Right lobe of liver (tissue), 6 donors: ENCODE results near the gene TAPBP. TPM values are rescaled to one million over a fixed set of nuclear protein-coding genes. Genes with fewer than 3 reads are reported as not detected.
"Not testable (repeated sequence)": the region's sequence is repeated elsewhere in the genome, so short reads cannot be mapped to it uniquely, and the experiment has no call there.

ENCODE experiments used
- ATAC-seq, 4 donors: fragments of 200-7000 bp; cut with Tn5 transposase; one replicate each; pipeline ENCODE4 v1.9.1; 2020; ENCODE audit warnings: mild to moderate bottlenecking in 4 of 4, moderate library complexity in 4 of 4
- DNase-seq, 3 donors: peaks; one replicate each; pipeline ENCODE4 v3.0.0-alpha.2; 2020
- H3K27ac ChIP-seq, 3 donors: fragments of 200-600 bp; one replicate each; pipeline ENCODE4 v1.8.0; 2022
- H3K27me3 ChIP-seq, 2 donors: fragments of 200-600 bp; one replicate each; pipeline ENCODE4 v1.8.0; 2022
- H3K36me3 ChIP-seq, 4 donors: fragments of 200-600 bp; sonication (generic) in 1 of 4; one replicate each; pipeline versions ENCODE4 v1.5.1 to v1.8.0; 2017 to 2022; ENCODE audit warnings: control low read depth in 1 of 4
- H3K4me1 ChIP-seq, 4 donors: fragments of 200-600 bp; sonication (generic) in 1 of 4; one replicate each; pipeline versions ENCODE4 v1.5.1 to v1.8.0; 2017 to 2022; ENCODE audit warnings: control low read depth in 1 of 4
- H3K4me3 ChIP-seq, 3 donors: fragments of 200-600 bp; one replicate each; pipeline ENCODE4 v1.8.0; 2022
- H3K9me3 ChIP-seq, 4 donors: fragments of 200-600 bp; sonication (generic) in 1 of 4; one replicate each; pipeline versions ENCODE4 v1.5.1 to v1.8.0; 2017 to 2022; ENCODE audit warnings: control low read depth in 1 of 4
- POLR2A ChIP-seq: fragments of 450-650 bp; IDR thresholded peaks from one replicate; pipeline ENCODE4 v1.6.1; 2017; ENCODE audit warnings: antibody characterized with exemption, mild to moderate bottlenecking
- WGBS: methylation state at CpG from one replicate; pipeline ENCODE4 v1.1.6; 2018; ENCODE audit warnings: low coverage, low lambda C conversion rate; ENCODE audit not compliant: insufficient coverage; ENCODE audit errors: missing lambda C conversion rate; 5-methylcytosine and 5-hydroxymethylcytosine counted together
- intact Hi-C, 2 donors: fragments of 100-400 bp; cut with DNase I; formaldehyde crosslinking; loops; one replicate each; pipeline versions ENCODE4 v1.11.2 to v1.14.1; 2022
- long read RNA-seq: library from polyadenylated mRNA; unstranded; transcript quantifications from one replicate; pipeline ENCODE4 v2.0.0, GENCODE V29; 2019
- total RNA-seq, 6 experiments: library from RNA; depleted of rRNA in 2 of 6; stranded (reverse); fragments of >200 nt in 2 of 6; fragmentation: NEBNext Ultra II Directional in 3 of 6; extraction: Animal tissue kit (Norgen Biotek cat#: 25700) in 3 of 6; gene quantifications; one replicate each; pipeline versions ENCODE4 v1.1.0 to v1.2.4, GENCODE V29; 2016 to 2023
- TF ChIP-seq, protein P1 (sequence below), 4 donors: fragments of 200-600 bp in 3 of 4; fragments of 450-650 bp in 1 of 4; IDR thresholded peaks; one replicate each; pipeline versions ENCODE4 v1.5.1 to v1.8.0; 2016 to 2022; ENCODE audit warnings: antibody characterized with exemption in 4 of 4, mild to moderate bottlenecking in 2 of 4
- donor health status: DM: no; HTN: yes; CAD: no.
- donor health status: DM: no; HTN: no; CAD: no.
- donor health status: DM: no; HTN: no; CAD: no.
- donor health status: DM: no; HTN: yes; CAD: no.
- donor health status: DM: no; HTN: yes; CAD: no.

The TAPBP gene
- total RNA-seq, result 100 to 1,000 TPM in 5 of 6 experiments, 10 to 100 TPM in 1; 89.2 to 140 (median 124) TPM
- long read RNA-seq, transcript TAPBP-234 (8 exons, 3,759 nt), result major isoform, 6 of 21 reads
- long read RNA-seq, partial matches to known transcripts, result 3 of 21 reads
- long read RNA-seq, other reads (novel, unspliced or antisense), result 12 of 21 reads

DNA sequence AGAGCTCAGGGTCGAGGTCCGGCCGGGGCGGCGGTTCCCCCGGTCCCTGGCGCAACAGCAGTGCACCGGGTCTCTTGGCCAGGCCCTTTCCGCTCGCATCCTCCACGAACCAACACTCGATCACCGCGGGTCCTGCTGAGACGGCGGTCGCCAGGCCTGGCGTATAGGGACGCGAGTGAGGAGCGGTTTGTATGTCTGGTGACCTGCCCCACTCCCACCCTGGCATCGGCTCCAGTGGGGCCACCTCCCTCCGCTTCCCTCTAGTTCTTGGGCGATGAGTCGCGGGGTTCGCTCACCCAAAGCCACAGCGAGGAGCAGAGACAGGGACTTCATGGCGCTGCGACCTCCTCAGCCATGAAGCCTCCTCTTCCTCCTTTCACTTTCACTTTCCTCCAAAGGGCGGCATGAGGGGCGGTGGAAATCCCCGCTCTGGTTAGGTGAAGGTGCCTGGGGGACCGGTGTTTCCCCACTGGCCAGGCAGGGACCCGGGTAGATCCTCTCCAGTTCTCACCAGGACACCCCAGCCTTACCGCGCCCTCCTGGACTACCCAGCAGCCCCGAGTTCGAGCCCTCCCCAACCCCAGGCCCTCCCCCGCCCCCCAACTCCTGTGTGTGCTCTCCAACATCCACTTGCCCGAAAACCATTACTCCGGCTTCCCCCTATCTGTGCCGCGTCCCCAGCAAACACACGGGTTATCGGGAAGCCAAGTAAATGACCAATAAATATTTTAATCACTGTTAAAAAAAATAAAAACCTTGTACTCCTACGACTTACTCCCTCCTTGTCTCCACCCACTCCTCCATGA is at the start of gene TAPBP:
TAPBP (minus strand) TSS at position 370 of the 806 bp plus-strand sequence; CDS start at position 333, 37 bp downstream.
- Histone ChIP-seq H3K27ac (peak within 1 kb of the TSS; percentile 94 to 99 (median 97)), H3K36me3 (peaks cover 0 to 6% (median 0%) of the 10 kb centered on the region in 4 donors), H3K4me3 (peak within 1 kb of the TSS; percentile 79 to 93 (median 85)), H3K27me3 (no peaks in the 10 kb centered on the region), H3K4me1 (peaks cover 0 to 38% (median 0%) of the 10 kb centered on the region in 4 donors), H3K9me3 (no peaks in the 10 kb centered on the region)
- intact Hi-C loops, result no loop called here
- TF ChIP-seq POLR2A, result peak; percentile 56
- TF ChIP-seq, protein P1, sequence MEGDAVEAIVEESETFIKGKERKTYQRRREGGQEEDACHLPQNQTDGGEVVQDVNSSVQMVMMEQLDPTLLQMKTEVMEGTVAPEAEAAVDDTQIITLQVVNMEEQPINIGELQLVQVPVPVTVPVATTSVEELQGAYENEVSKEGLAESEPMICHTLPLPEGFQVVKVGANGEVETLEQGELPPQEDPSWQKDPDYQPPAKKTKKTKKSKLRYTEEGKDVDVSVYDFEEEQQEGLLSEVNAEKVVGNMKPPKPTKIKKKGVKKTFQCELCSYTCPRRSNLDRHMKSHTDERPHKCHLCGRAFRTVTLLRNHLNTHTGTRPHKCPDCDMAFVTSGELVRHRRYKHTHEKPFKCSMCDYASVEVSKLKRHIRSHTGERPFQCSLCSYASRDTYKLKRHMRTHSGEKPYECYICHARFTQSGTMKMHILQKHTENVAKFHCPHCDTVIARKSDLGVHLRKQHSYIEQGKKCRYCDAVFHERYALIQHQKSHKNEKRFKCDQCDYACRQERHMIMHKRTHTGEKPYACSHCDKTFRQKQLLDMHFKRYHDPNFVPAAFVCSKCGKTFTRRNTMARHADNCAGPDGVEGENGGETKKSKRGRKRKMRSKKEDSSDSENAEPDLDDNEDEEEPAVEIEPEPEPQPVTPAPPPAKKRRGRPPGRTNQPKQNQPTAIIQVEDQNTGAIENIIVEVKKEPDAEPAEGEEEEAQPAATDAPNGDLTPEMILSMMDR (IDR thresholded peaks at IDR 0.05), result no peak
- ATAC-seq (peak; percentile 36 to 51 (median 40)), DNase-seq (peak; percentile 72 to 77 (median 74))
- WGBS, result 0% methylated on average over 18 of the region's 47 CpGs

DNA sequence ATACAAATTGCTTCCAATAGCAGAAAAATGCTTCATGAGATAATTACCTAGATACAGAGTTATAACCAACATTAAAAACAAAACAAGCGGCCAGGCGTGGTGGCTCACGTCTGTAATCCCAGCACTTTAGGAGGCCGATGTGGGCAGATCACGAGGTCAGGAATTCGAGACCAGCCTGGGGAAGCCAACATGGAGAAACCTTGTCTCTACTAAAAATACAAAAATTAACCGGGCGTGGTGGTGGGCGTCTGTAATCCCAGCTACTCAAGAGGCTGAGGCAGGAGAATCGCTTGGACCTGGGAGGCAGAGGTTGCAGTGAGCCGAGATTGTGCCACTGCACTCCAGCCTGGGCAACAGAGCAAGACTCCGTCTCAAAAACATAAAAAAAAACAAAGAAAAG is 49.6 kb upstream of the TAPBP start:
- DNase-seq, H3K4me1 ChIP-seq, H3K9me3 ChIP-seq, H3K27me3 ChIP-seq, ATAC-seq, intact Hi-C loops, H3K4me3 ChIP-seq, H3K27ac ChIP-seq, H3K36me3 ChIP-seq: not testable (repeated sequence)
- WGBS, result 79% methylated on average over 11 of the region's 12 CpGs

DNA sequence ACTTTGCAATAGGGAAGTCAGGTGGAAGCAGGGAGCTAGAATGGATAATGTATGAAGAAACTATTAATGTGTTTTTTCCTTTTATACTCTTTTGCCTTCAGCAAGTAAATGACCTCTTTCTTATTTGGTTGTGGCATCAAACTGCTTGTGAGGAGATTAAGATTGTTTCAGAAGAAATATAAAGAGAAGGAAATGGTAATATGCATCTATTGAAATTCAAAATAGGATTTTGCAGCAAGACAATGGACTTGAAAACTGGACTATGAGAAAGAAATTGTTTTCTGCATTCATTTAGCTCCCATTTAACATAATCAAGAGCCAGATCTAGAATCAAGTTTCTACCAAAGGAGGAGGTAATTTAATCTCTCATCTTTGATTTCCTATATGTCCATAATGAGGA is 45.5 kb upstream of the TAPBP start:
- TF ChIP-seq, protein P1 (IDR thresholded peaks at IDR 0.05), result no peak
- DNase-seq (no peak), ATAC-seq (no peak)
- Histone ChIP-seq H3K36me3 (no peaks in the 10 kb centered on the region), H3K4me3 (no peak overlapping the region), H3K27me3 (no peaks in the 10 kb centered on the region), H3K27ac (no peak overlapping the region), H3K9me3 (no peaks in the 10 kb centered on the region), H3K4me1 (no peaks in the 10 kb centered on the region)
- intact Hi-C loops, result no loop called here

DNA sequence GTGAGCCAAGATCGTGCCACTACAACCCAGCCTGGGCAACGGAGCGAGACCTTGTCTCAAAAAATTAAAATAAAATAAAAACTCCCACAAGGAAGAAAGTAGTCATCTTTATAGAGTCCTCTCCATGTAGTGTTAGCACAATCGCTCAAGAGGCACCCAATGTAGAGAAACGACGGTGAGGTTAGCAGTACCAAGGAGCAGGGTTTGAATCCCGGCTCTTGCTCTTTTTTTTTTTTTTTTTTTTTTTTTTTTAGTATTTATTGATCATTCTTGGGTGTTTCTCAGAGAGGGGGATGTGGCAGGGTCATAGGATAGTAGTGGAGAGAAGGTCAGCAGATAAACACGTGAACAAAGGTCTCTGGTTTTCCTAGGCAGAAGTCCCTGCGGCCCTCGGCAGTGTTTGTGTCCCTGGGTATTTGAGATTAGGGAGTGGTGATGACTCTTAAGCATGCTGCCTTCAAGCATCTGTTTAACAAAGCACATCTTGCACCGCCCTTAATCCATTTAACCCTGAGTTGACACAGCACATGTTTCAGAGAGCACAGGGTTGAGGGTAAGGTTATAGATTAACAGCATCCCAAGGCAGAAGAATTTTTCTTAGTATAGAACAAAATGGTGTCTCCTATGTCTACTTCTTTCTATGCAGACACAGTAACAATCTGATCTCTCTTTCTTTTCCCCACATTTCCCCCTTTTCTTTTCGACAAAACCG is 43.4 kb upstream of the TAPBP start:
- H3K27me3 ChIP-seq, ATAC-seq, H3K4me3 ChIP-seq, intact Hi-C loops, DNase-seq, H3K36me3 ChIP-seq, H3K4me1 ChIP-seq, H3K9me3 ChIP-seq, H3K27ac ChIP-seq: not testable (repeated sequence)
- WGBS, result 41% methylated on average over 8 of the region's 13 CpGs

DNA sequence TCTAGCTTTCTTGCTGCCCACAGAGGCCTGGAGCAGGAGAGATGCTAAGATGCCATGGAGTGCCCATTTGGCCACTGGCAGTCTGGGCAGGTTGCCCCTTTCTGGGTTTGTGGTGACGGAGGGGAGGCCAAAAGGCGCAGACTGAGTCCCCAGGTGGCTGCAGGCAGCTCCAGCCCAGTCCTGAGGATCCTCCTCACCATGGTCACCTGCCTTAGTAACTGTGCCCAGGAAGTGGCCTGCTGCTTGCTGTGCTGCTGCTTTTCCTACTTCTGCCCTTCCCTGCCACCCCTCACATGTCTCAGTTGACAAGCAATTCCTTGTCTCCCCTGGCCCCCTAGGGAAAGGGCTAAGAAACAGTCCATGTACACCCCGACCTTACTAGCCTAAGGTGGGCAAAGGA is 42.4 kb upstream of the TAPBP start:
- no peak for ATAC-seq
- intact Hi-C loops, result no loop called here

GRCh38 chr6:33355860-33356259 is 42.0 kb upstream of the TAPBP start:
- H3K4me1 ChIP-seq, ATAC-seq, H3K36me3 ChIP-seq, H3K9me3 ChIP-seq, H3K27ac ChIP-seq, H3K27me3 ChIP-seq, intact Hi-C loops, DNase-seq, H3K4me3 ChIP-seq: not testable (repeated sequence)
- 83% methylated on average over 6 of the region's 6 CpGs for WGBS

More for the DNA sequence above, 42.4 kb upstream of the TAPBP start:
- no peak for TF ChIP-seq POLR2A
- TF ChIP-seq, protein P1 (IDR thresholded peaks at IDR 0.05), result no peak
- Histone ChIP-seq H3K4me3 (no peak overlapping the region), H3K27ac (no peak overlapping the region), H3K27me3 (no peaks in the 10 kb centered on the region), H3K9me3 (no peaks in the 10 kb centered on the region), H3K36me3 (no peaks in the 10 kb centered on the region), H3K4me1 (no peaks in the 10 kb centered on the region)
- DNase-seq, result no peak
- WGBS, result 75% methylated on average over 1 of the region's 3 CpGs
